Keratinocyte (primary cell): Measurements from ENCODE around the gene CYP4F3. TPM values are rescaled to one million over a fixed set of nuclear protein-coding genes. Genes with fewer than 3 reads are reported as not detected.

Experiments used
- DNase-seq: peaks from one replicate; pipeline ENCODE4 v3.0.0-alpha.2; 2011; ENCODE audit warnings: low read depth, missing footprints, low spot score
- FAIRE-seq: peaks from 2 replicates; lab custom pipeline; 2011; peaks lifted over from hg19 to GRCh38; lab: Jason Lieb, UNC
- H2AFZ ChIP-seq: 2 replicates; pipeline ENCODE4 v1.6.0; 2012; ENCODE audit warnings: low read length, control low read depth, inconsistent platforms; ENCODE audit not compliant: control insufficient read depth
- H3K27ac ChIP-seq: 2 replicates; pipeline ENCODE4 v1.5.1; 2011; ENCODE audit warnings: low read length; ENCODE audit not compliant: control insufficient read depth, insufficient read depth
- H3K27me3 ChIP-seq: 3 replicates; pipeline ENCODE4 v1.6.0; 2011; ENCODE audit warnings: low read length; ENCODE audit not compliant: control insufficient read depth, insufficient read depth; ENCODE audit errors: extremely low read depth
- H3K36me3 ChIP-seq, 2 experiments: 2 replicates in 1 of 2; 3 replicates in 1 of 2; pipeline ENCODE4 v1.5.1; 2011; ENCODE audit warnings: low read length in 2 of 2, mild to moderate bottlenecking in 1 of 2; ENCODE audit not compliant: control insufficient read depth in 2 of 2, insufficient read depth in 2 of 2; ENCODE audit errors: extremely low read depth in 1 of 2
- H3K4me1 ChIP-seq: 3 replicates; pipeline ENCODE4 v1.5.1; 2011; ENCODE audit warnings: low read length; ENCODE audit not compliant: control insufficient read depth, insufficient read depth; ENCODE audit errors: extremely low read depth
- H3K4me2 ChIP-seq: 3 replicates; pipeline ENCODE4 v1.6.0; 2011; ENCODE audit warnings: low read depth, low read length; ENCODE audit not compliant: control insufficient read depth, insufficient read depth; ENCODE audit errors: extremely low read depth
- H3K4me3 ChIP-seq, 3 experiments: fragments of 200-600 bp in 1 of 3; sonication (generic) in 1 of 3; 2 replicates in 2 of 3; 3 replicates in 1 of 3; pipeline ENCODE4 v1.5.1; 2011 to 2016; ENCODE audit warnings: low read length in 3 of 3, mild to moderate bottlenecking in 3 of 3, control low read depth in 2 of 3, inconsistent platforms in 1 of 3, low read depth in 1 of 3, mixed read lengths in 1 of 3, mixed run types in 1 of 3, moderate library complexity in 1 of 3; ENCODE audit not compliant: control insufficient read depth in 2 of 3, insufficient read depth in 2 of 3; ENCODE audit errors: extremely low read depth in 1 of 3
- H3K79me2 ChIP-seq: 2 replicates; pipeline ENCODE4 v1.6.0; 2012; ENCODE audit warnings: low read length; ENCODE audit not compliant: control insufficient read depth, insufficient read depth
- H3K9ac ChIP-seq: 3 replicates; pipeline ENCODE4 v1.6.0; 2011; ENCODE audit warnings: low read length; ENCODE audit not compliant: control insufficient read depth, insufficient read depth; ENCODE audit errors: extremely low read depth
- H3K9me1 ChIP-seq: 3 replicates; pipeline ENCODE4 v1.6.0; 2011; ENCODE audit warnings: low read length; ENCODE audit not compliant: control insufficient read depth, insufficient read depth; ENCODE audit errors: extremely low read depth
- H3K9me3 ChIP-seq: 2 replicates; pipeline ENCODE4 v1.5.1; 2012; ENCODE audit warnings: low read depth, low read length; ENCODE audit not compliant: control insufficient read depth
- H4K20me1 ChIP-seq: 3 replicates; pipeline ENCODE4 v1.6.0; 2011; ENCODE audit warnings: low read length; ENCODE audit not compliant: control insufficient read depth, insufficient read depth; ENCODE audit errors: extremely low read depth
- EZH2 ChIP-seq: IDR thresholded peaks from one replicate; pipeline ENCODE4 v1.6.1; 2012; ENCODE audit warnings: inconsistent platforms, mild to moderate bottlenecking, low read length, moderate library complexity
- dilution Hi-C: fragments of 300-500 bp; cut with MboI; formaldehyde crosslinking; loops from one replicate; pipeline ENCODE4 v1.7.0; 2020; ENCODE audit warnings: low sequenced_read_pairs; ENCODE audit not compliant: extremely low pct_ligation_motif_present
- polyA plus RNA-seq, 5 experiments: library from polyadenylated mRNA; depleted of rRNA in 3 of 5; stranded (reverse) in 3 of 5; stranded (forward) in 1 of 5; unstranded in 1 of 5; fragments of >200 nt; gene quantifications; 1 replicate in 1 of 5; 2 replicates in 3 of 5; 3 replicates in 1 of 5; pipeline versions ENCODE4 v1.2.1 to v1.2.3, GENCODE V29; 2011 to 2012; ENCODE audit warnings: missing spikeins in 2 of 5, low read depth in 1 of 5, low replicate concordance in 1 of 5
- TF ChIP-seq, protein P1 (sequence below), 3 experiments: IDR thresholded peaks in 1 of 3; conservative IDR thresholded peaks in 1 of 3; optimal IDR thresholded peaks in 1 of 3; 2 replicates in 2 of 3; 3 replicates in 1 of 3; pipeline versions ENCODE3 to v1.5.1; 2011; ENCODE audit warnings: low read length in 3 of 3, mild to moderate bottlenecking in 3 of 3, moderate library complexity in 2 of 3, control low read depth in 1 of 3, inconsistent platforms in 1 of 3; ENCODE audit not compliant: insufficient read depth in 2 of 3; ENCODE audit errors: extremely low read depth in 1 of 3

The CYP4F3 gene
- polyA plus RNA-seq, 1 donor (not counting 4 experiments of a cell fraction or from before 2014, with no cell fraction given), result 0.76 TPM

- no peak for FAIRE-seq
- Histone ChIP-seq H3K27ac (no peak overlapping the region), H3K4me2 (no peak overlapping the region), H3K9me1 (no peaks in the 10 kb centered on the region), H3K4me3 (no peak overlapping the region), H3K79me2 (no peaks in the 10 kb centered on the region), H3K36me3 (no peaks in the 10 kb centered on the region), H3K9ac (no peak overlapping the region), H3K4me1 (no peaks in the 10 kb centered on the region), H3K9me3 (no peaks in the 10 kb centered on the region), H3K27me3 (peaks cover 4% of the 10 kb centered on the region), H2AFZ (no peak overlapping the region), H4K20me1 (no peaks in the 10 kb centered on the region)
- dilution Hi-C loops, result no loop called here
- TF ChIP-seq, protein P1, sequence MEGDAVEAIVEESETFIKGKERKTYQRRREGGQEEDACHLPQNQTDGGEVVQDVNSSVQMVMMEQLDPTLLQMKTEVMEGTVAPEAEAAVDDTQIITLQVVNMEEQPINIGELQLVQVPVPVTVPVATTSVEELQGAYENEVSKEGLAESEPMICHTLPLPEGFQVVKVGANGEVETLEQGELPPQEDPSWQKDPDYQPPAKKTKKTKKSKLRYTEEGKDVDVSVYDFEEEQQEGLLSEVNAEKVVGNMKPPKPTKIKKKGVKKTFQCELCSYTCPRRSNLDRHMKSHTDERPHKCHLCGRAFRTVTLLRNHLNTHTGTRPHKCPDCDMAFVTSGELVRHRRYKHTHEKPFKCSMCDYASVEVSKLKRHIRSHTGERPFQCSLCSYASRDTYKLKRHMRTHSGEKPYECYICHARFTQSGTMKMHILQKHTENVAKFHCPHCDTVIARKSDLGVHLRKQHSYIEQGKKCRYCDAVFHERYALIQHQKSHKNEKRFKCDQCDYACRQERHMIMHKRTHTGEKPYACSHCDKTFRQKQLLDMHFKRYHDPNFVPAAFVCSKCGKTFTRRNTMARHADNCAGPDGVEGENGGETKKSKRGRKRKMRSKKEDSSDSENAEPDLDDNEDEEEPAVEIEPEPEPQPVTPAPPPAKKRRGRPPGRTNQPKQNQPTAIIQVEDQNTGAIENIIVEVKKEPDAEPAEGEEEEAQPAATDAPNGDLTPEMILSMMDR (optimal IDR thresholded peaks at IDR 0.05 in 1 of 3, IDR thresholded peaks at IDR 0.05 in 1 of 3, conservative IDR thresholded peaks at IDR 0.05 in 1 of 3; ENCODE audit: extremely low read depth in 1 of 3, insufficient read depth in 2 of 3, low read length in 3 of 3), result no peak
- DNase-seq, result no peak
Observed at GRCh38 chr19:15671237-15671821, 30.6 kb downstream of the CYP4F3 start.

GRCh38 chr19:15671891-15672579 lies 31.3 kb downstream of the CYP4F3 start:
- Histone ChIP-seq H3K4me3 (no peak overlapping the region), H3K9ac (no peak overlapping the region), H3K4me2 (no peak overlapping the region), H3K27me3 (peaks cover 4% of the 10 kb centered on the region), H3K27ac (no peak overlapping the region), H3K9me3 (no peaks in the 10 kb centered on the region), H3K79me2 (no peaks in the 10 kb centered on the region), H2AFZ (no peak overlapping the region), H3K36me3 (no peaks in the 10 kb centered on the region), H3K9me1 (no peaks in the 10 kb centered on the region), H4K20me1 (no peaks in the 10 kb centered on the region), H3K4me1 (no peaks in the 10 kb centered on the region)
- DNase-seq, result no peak
- peak; percentile 9 for FAIRE-seq
- dilution Hi-C loops, result no loop called here
- TF ChIP-seq, protein P1 (optimal IDR thresholded peaks at IDR 0.05 in 1 of 3, IDR thresholded peaks at IDR 0.05 in 1 of 3, conservative IDR thresholded peaks at IDR 0.05 in 1 of 3; ENCODE audit: extremely low read depth in 1 of 3, insufficient read depth in 2 of 3, low read length in 3 of 3), result no peak
- no peak for TF ChIP-seq EZH2
